ENCODE data around the gene CEP41. TPM values are rescaled to one million over a fixed set of nuclear protein-coding genes. Genes with fewer than 3 reads are reported as not detected.

The CEP41 gene
- total and polyA plus RNA-seq, 11 donors = 1.7 to 11.4 (median 4.1) TPM

DNA sequence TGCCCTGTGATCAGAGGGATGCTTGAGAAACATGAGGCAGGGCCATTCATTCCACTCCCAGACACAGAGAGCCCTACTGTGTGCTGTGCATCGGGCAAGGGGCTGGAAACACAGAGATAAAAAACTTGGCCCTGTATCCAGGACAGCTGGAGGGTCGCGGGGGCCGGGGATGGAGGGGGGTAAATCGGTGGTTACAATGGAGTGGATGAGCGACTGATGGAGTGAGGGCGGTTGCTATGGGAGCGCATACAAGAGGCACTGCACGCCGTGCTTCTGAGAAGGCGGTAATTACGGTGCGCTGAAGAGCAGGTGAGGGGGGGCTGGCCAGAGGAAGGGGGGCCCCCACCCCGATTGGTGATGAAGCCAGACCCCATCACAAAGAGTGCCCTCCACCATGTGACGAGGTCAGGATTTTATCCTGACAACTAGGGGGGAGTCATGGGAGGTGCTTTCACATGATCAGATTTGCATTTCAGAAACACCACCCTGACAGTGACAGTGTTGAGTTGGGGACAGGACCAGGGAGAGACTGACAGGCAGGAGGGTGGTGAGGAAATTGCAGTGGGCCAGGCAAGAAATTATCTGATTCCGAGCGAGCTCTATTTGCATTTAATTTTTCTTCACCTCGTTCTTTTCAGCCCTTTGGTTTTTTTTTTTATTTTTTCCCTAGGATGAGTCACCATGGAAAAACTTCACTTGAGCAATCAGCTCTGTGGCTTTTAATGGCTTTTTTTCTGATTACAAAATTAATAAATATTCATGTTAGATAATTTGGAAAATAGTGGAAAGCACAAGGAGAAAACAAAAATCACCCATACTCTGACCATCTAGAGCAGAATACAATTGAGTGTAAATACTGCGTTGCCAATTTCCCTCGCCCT is 88.4 kb downstream of the CEP41 start:
- DNase-seq (no peak), ATAC-seq (no peak)
- intact Hi-C loops (cut with DNase I) = loop anchor here in 1 of 10 donors (5.0 kb wide), 1 partner anchor 80 kb away; no protein-coding TSS in a partner anchor
- H3K27ac ChIP-seq = peak overlapping the region in 10 of 12 donors; percentile 31 to 83 (median 58)
- H3K9me3 ChIP-seq = no peaks in the 10 kb centered on the region
- no peaks in the 10 kb centered on the region for H3K36me3 ChIP-seq
- no peaks in the 10 kb centered on the region for H3K27me3 ChIP-seq
- peak overlapping the region in 2 of 12 donors; percentile 16 to 18 for H3K4me3 ChIP-seq
- no peak for TF ChIP-seq POLR2A (IDR thresholded peaks at IDR 0.05)
- TF ChIP-seq, protein P1, sequence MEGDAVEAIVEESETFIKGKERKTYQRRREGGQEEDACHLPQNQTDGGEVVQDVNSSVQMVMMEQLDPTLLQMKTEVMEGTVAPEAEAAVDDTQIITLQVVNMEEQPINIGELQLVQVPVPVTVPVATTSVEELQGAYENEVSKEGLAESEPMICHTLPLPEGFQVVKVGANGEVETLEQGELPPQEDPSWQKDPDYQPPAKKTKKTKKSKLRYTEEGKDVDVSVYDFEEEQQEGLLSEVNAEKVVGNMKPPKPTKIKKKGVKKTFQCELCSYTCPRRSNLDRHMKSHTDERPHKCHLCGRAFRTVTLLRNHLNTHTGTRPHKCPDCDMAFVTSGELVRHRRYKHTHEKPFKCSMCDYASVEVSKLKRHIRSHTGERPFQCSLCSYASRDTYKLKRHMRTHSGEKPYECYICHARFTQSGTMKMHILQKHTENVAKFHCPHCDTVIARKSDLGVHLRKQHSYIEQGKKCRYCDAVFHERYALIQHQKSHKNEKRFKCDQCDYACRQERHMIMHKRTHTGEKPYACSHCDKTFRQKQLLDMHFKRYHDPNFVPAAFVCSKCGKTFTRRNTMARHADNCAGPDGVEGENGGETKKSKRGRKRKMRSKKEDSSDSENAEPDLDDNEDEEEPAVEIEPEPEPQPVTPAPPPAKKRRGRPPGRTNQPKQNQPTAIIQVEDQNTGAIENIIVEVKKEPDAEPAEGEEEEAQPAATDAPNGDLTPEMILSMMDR (IDR thresholded peaks at IDR 0.05) = no peak
- peaks cover 0 to 34% (median 16%) of the 10 kb centered on the region in 12 donors for H3K4me1 ChIP-seq
- 46 to 70% (median 51%) methylated on average over 20 of the region's 20 CpGs for WGBS, 4 donors

DNA sequence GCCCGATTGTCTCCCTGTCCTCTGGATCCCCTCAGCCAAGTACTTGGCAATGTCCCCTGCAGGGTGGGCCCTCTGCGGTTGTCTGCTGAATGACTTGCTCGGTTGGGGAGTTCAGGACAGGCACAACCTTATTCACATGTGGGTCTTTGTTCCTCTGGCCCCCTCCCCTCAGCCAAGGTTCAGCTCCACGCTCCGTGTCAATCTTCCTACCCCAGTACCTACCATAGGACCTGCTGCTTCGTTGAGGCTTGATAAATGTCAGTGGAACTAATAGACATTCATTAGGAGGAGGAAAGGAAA is 89.1 kb downstream of the CEP41 start:
- no peaks in the 10 kb centered on the region for H3K27me3 ChIP-seq
- peak in 1 of 4 donors; percentile 4 for ATAC-seq
- 47 to 52% (median 48%) methylated on average over 6 of the region's 6 CpGs for WGBS, 4 donors
- H3K9me3 ChIP-seq = no peaks in the 10 kb centered on the region
- no peaks in the 10 kb centered on the region for H3K36me3 ChIP-seq
- peak overlapping the region in 10 of 12 donors; percentile 31 to 83 (median 58) for H3K27ac ChIP-seq
- no peak for TF ChIP-seq POLR2A (IDR thresholded peaks at IDR 0.05)
- TF ChIP-seq, protein P1 (IDR thresholded peaks at IDR 0.05) = no peak
- no peak for DNase-seq
- H3K4me3 ChIP-seq = no peak overlapping the region
- intact Hi-C loops (cut with DNase I) = loop anchor here in 1 of 10 donors (5.0 kb wide), 1 partner anchor 79 kb away; no protein-coding TSS in a partner anchor
- peaks cover 0 to 33% (median 14%) of the 10 kb centered on the region in 12 donors for H3K4me1 ChIP-seq

DNA sequence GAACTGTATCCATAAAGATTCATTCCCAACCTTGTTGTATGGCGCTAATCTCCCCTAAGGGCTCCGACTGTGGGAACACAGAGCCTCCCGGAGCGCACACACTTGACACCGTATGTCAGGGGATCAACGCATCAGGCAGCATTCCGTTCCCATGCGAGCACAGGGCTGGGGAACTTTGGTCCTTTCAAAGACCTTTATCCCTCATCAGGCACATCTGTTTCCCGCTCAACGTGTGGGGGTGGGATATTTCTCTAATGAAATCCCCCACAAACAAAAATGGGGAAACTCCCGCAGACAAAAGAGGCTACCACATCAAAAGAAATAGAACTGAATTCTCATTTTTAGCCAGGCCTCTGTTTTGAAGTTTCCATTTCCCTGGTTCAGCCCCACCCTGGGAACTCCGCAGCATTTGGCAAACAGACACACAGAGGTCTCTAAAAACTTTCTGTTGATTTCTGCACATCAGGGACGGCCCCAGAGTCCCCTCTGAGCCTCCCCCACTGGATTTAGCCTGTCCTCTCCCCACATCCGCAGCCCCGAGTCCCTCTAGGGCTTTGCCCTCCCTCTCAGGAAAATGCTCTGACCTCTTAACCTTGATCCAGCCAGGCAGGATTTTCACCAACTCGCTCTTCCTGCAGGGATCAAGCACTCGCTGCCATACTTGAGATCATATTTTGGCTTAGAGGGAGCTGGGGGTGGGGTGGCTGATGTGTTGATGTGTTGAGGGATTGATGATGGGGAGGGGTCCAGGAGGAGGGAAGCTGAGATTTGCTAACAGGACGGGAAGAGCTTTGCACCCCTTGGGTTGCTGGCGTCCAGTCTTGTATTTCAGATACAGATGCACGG is 89.6 kb downstream of the CEP41 start:
- intact Hi-C loops (cut with DNase I) = loop anchor here in 1 of 10 donors (5.0 kb wide), 1 partner anchor 79 kb away; no protein-coding TSS in a partner anchor

More for the DNA sequence above, 89.6 kb downstream of the CEP41 start:
- ATAC-seq (peak in 3 of 4 donors; percentile 31 to 48 (median 41)), DNase-seq (peak in 3 of 5 donors; percentile 26 to 65 (median 46))
- 38 to 54% (median 49%) methylated on average over 20 of the region's 20 CpGs for WGBS, 4 donors
- H3K9me3 ChIP-seq = no peaks in the 10 kb centered on the region
- H3K27me3 ChIP-seq = peaks cover 0 to 4% (median 0%) of the 10 kb centered on the region in 9 donors
- H3K4me3 ChIP-seq = no peak overlapping the region
- TF ChIP-seq POLR2A (IDR thresholded peaks at IDR 0.05) = no peak
- TF ChIP-seq, protein P1 (IDR thresholded peaks at IDR 0.05) = no peak
- no peaks in the 10 kb centered on the region for H3K36me3 ChIP-seq
- peak overlapping the region in 11 of 12 donors; percentile 31 to 83 (median 55) for H3K27ac ChIP-seq
- peaks cover 0 to 28% (median 9%) of the 10 kb centered on the region in 12 donors for H3K4me1 ChIP-seq

All from heart left ventricle (tissue), 16 donors.